Activated CD4-positive, alpha-beta T cell treated with anti-CD3 and anti-CD28 coated beads, Interleukin-2, amount 50 U/mL, for 16 hours (primary cell): Measurements from ENCODE around the gene APPL2.

Source experiments
- DNase-seq: peaks from one replicate; pipeline ENCODE4 v3.0.0-alpha.2; 2020

Gene APPL2

GRCh38 chr12:105221583-105222283 is 14.2 kb downstream of the APPL2 start:
- no peak for DNase-seq

GRCh38 chr12:105220929-105221290 is 15.1 kb downstream of the APPL2 start:
- no peak for DNase-seq

- DNase-seq: no peak
Observed at GRCh38 chr12:105220150-105220928, 15.6 kb downstream of the APPL2 start.

GRCh38 chr12:105219261-105220028 is 16.5 kb downstream of the APPL2 start:
- no peak for DNase-seq

GRCh38 chr12:105218434-105218833 is 17.5 kb downstream of the APPL2 start:
- no peak for DNase-seq

- DNase-seq: no peak
Observed at GRCh38 chr12:105214670-105215375, 21.2 kb downstream of the APPL2 start.

GRCh38 chr12:105214148-105214547 is 21.8 kb downstream of the APPL2 start:
- DNase-seq: no peak

- DNase-seq: no peak
Observed at GRCh38 chr12:105212438-105212837, 23.5 kb downstream of the APPL2 start.

GRCh38 chr12:105209091-105209490 is 26.9 kb downstream of the APPL2 start:
- DNase-seq: no peak

- DNase-seq: no peak
Observed at GRCh38 chr12:105206686-105207374, 29.1 kb downstream of the APPL2 start.

GRCh38 chr12:105205322-105206048 is 30.5 kb downstream of the APPL2 start:
- DNase-seq: no peak

- DNase-seq: peak; percentile 21
Observed at GRCh38 chr12:105204916-105205315, 31.1 kb downstream of the APPL2 start.

- no peak for DNase-seq
Observed at GRCh38 chr12:105204127-105204526, 31.8 kb downstream of the APPL2 start.

GRCh38 chr12:105202202-105202601 is 33.8 kb downstream of the APPL2 start:
- no peak for DNase-seq

GRCh38 chr12:105201299-105201698 is 34.7 kb downstream of the APPL2 start:
- no peak for DNase-seq

- no peak for DNase-seq
Observed at GRCh38 chr12:105200385-105200784, 35.6 kb downstream of the APPL2 start.

- DNase-seq: no peak
Observed at GRCh38 chr12:105198961-105199360, 37.0 kb downstream of the APPL2 start.

GRCh38 chr12:105196090-105196489 is 39.9 kb downstream of the APPL2 start:
- DNase-seq: no peak

GRCh38 chr12:105194947-105195346 is 41.0 kb downstream of the APPL2 start:
- no peak for DNase-seq

GRCh38 chr12:105192624-105193225 is 43.2 kb downstream of the APPL2 start:
- DNase-seq: no peak

- no peak for DNase-seq
Observed at GRCh38 chr12:105190530-105190929, 45.4 kb downstream of the APPL2 start.
